Measurements from ENCODE around the gene LMF1. TPM values are rescaled to one million over a fixed set of nuclear protein-coding genes. Genes with fewer than 3 reads are reported as not detected.

The LMF1 gene
- total and polyA plus RNA-seq, 2 of the 8 experiments (the other 6 are each of a cell fraction or from before 2014, with no cell fraction given): 3.5 to 9.1 TPM

GRCh38 chr16:922051-922450 is 48.7 kb downstream of the LMF1 start:
- no peak overlapping the region for H3K27ac ChIP-seq (ENCODE audit: low read depth, low read length)
- no peak overlapping the region for H2BK120ac ChIP-seq (replicated peaks; ENCODE audit: low read depth, low read length)
- H4K8ac ChIP-seq (ENCODE audit: extremely low read depth, insufficient read depth, low read length): no peak overlapping the region
- no peak overlapping the region for H2BK12ac ChIP-seq (ENCODE audit: low read depth, low read length)
- H2BK15ac ChIP-seq (ENCODE audit: low read length): no peak overlapping the region
- no peak for FAIRE-seq
- H3K36me3 ChIP-seq (ENCODE audit: control insufficient read depth in 2 of 4, insufficient read depth in 4 of 4, low read length in 3 of 4): peaks cover 0 to 4% (median 0%) of the 10 kb centered on the region in 4 experiments; a peak in 1 of 8 replicates
- H4K5ac ChIP-seq (ENCODE audit: insufficient read length, low read depth, low read length): no peak overlapping the region
- H4K91ac ChIP-seq (replicated peaks; ENCODE audit: insufficient read length, low read length): no peak overlapping the region
- peaks cover 2% of the 10 kb centered on the region; the same call in 1 of the 2 replicates for H3K79me1 ChIP-seq (ENCODE audit: low read depth, low read length)
- H3K4me1 ChIP-seq (replicated peaks in 1 of 4; ENCODE audit: control insufficient read depth in 3 of 4, insufficient read depth in 4 of 4, low read length in 3 of 4): no peaks in the 10 kb centered on the region
- H3K9me3 ChIP-seq (ENCODE audit: insufficient read depth in 2 of 2, low read depth in 1 of 2, low read length in 1 of 2): peaks cover 39 to 75% of the 10 kb centered on the region in 2 experiments
- no peak overlapping the region for H3K14ac ChIP-seq (ENCODE audit: insufficient read length)
- ChIA-PET POLR2A (ENCODE audit: partially characterized antibody) (no interaction called here), CTCF (ENCODE audit: partially characterized antibody) (no interaction called here)
- whole genome bisulfite sequencing, 2 experiments (ENCODE audit: extremely low coverage in 1 of 2, insufficient coverage in 1 of 2, insufficient read length in 1 of 2, insufficient replicate concordance in 2 of 2, low coverage in 1 of 2, low lambda C conversion rate in 2 of 2, missing lambda C conversion rate in 1 of 2): 84% methylated on average over 11 of the region's 13 CpGs; no CpG with 5 or more reads in 1 of the 2 experiments
- H3K79me2 ChIP-seq (ENCODE audit: control insufficient read depth in 1 of 2, insufficient read depth in 2 of 2, low read length in 2 of 2): no peaks in the 10 kb centered on the region
- no peaks in the 10 kb centered on the region for H3K23me2 ChIP-seq (ENCODE audit: low read depth, low read length)
- no peak overlapping the region for H3K18ac ChIP-seq (ENCODE audit: extremely low read depth, low read length)
- H3K27me3 ChIP-seq (replicated peaks in 1 of 4; ENCODE audit: control insufficient read depth in 3 of 4, extremely low read depth in 1 of 4, insufficient read depth in 3 of 4, low read length in 3 of 4): no peaks in the 10 kb centered on the region
- H3K9ac ChIP-seq (replicated peaks in 1 of 4; ENCODE audit: extremely low read depth in 1 of 4, low read depth in 3 of 4, low read length in 3 of 4): no peak overlapping the region
- no peak overlapping the region for H3K56ac ChIP-seq (replicated peaks; ENCODE audit: insufficient read length, low read depth, low read length)
- no peak overlapping the region for H3K4me2 ChIP-seq (ENCODE audit: insufficient read depth in 1 of 2, low read depth in 2 of 2, low read length in 2 of 2)
- H3K4me3 ChIP-seq (ENCODE audit: extremely low read depth in 1 of 4, insufficient read depth in 2 of 4, low read depth in 3 of 4, low read length in 4 of 4): no peak overlapping the region
- H4K20me1 ChIP-seq (replicated peaks in 1 of 2; ENCODE audit: control insufficient read depth in 1 of 2, insufficient read depth in 2 of 2, low read length in 2 of 2): no peaks in the 10 kb centered on the region
- H3K23ac ChIP-seq (ENCODE audit: insufficient read length): no peak overlapping the region
- no peak overlapping the region for H3K4ac ChIP-seq (replicated peaks; ENCODE audit: insufficient read length, low read depth, low read length)
- no peak overlapping the region for H2AFZ ChIP-seq (ENCODE audit: low read length)
- DNase-seq (ENCODE audit: low read depth in 1 of 2, low spot score in 2 of 2): no peak
- H2AK5ac ChIP-seq (ENCODE audit: low read depth, low read length): no peak overlapping the region
- no peak overlapping the region for H2BK5ac ChIP-seq (ENCODE audit: low read depth, low read length)
- H2BK20ac ChIP-seq (ENCODE audit: low read length): no peak overlapping the region
- TF ChIP-seq SP1 (IDR thresholded peaks at IDR 0.05; ENCODE audit: low read depth, low read length) (no peak), CHD1 (IDR thresholded peaks at IDR 0.05; ENCODE audit: low read depth, low read length) (no peak), USF2 (IDR thresholded peaks at IDR 0.05; ENCODE audit: low read length) (no peak), ZNF274 (IDR thresholded peaks at IDR 0.05; ENCODE audit: borderline replicate concordance, extremely low read depth, low read length) (no peak), SAP30 (IDR thresholded peaks at IDR 0.05; ENCODE audit: insufficient read depth, insufficient replicate concordance, low read length) (no peak), TAF7 (optimal IDR thresholded peaks at IDR 0.05; ENCODE audit: borderline replicate concordance, low read depth, low read length) (no peak), SP4 (IDR thresholded peaks at IDR 0.05; ENCODE audit: low read length) (no peak)

Measured in H1 (cell line).